ENCODE results near the gene ZBTB34. TPM values are rescaled to one million over a fixed set of nuclear protein-coding genes. Genes with fewer than 3 reads are reported as not detected.
A peak's percentile ranks its signal among the peaks of the same experiment; 100 is the strongest.

ZBTB34 gene
- total RNA-seq, 2 donors from 2014 or later = 5.0 to 8.2 TPM

DNA sequence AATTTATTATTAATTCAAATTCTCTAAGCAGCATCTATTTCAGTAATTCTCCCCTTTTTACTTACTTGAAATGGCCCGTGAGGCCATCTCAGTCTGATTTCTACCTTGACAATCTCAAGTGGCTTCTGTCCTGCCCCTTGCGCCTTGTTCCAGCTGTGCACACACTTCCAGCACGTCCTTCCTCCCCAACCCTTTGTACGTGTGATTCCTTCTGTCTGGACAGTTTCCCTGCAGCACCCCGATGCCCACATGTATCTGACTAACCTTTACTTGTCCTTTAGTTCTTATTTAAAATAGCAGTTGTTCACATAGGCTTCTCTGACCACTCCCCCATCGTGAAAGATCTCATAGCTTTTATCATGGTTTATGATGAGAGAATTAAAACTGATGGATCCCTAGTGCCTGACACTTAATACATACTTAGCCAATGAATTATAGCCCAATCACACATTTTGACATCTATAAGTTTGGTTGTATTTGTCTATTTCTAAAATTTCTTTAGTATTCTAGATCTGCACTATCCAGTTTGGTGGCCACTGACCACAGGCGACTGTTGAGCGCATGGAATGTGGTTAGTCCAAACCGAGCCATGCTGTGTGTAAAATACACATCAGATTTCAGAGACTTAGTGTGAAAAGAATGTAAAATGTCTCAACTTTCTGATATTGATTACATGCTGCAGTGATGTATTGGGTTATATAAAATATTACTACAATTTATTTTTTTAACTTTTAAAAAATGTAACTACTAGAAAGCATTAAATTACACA lies 14.3 kb downstream of the ZBTB34 start:
- ATAC-seq (no peak), DNase-seq (no peak)
- H3K36me3 Mint-ChIP-seq (ENCODE audit: low read depth) = no peaks in the 10 kb centered on the region
- no peaks in the 10 kb centered on the region for H3K9me3 ChIP-seq (ENCODE audit: control insufficient read depth, low read length, poor library complexity, severe bottlenecking)
- H3K4me3 Mint-ChIP-seq = no peak overlapping the region
- H3K4me1 Mint-ChIP-seq = peaks cover 27% of the 10 kb centered on the region
- no peaks in the 10 kb centered on the region for H3K27me3 Mint-ChIP-seq
- no peak overlapping the region for H3K27ac Mint-ChIP-seq

DNA sequence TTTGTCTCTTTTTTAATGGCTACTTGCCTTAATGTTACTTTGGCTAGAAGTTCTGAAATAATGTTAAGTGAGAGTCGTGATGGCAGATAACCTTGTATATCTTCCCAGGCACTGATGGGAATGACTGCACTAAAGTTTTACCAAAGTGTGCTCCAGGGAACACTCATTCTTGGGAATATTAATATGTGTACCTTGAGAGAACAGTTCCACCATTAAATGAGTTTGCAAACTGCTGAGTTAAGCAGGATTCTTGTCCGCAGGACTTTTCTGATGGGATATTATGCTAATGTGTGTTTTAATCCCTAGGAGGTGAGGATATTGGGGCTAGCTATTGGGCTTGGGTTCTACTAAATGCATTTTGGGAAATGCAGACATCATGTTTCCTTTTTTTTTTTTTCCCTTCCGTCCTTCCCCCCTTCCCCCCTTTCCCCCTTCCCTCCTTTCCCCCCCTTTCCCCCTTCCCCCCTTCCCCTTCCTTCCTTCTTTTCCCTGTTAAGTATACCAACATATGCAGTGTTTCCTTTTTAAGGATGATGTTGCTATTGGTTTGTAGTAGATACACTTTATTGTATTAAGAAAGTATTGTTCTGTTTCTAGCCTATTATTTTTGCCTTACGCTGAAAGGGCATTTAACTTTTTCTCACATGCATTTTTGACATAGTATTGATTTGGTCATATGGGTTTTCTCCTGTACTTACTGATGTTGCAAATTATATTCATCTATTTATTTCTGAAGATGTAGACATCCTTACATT lies 15.5 kb downstream of the ZBTB34 start:
- peak overlapping the region; percentile 31 for H3K4me3 Mint-ChIP-seq
- H3K4me1 Mint-ChIP-seq = peaks cover 23% of the 10 kb centered on the region
- DNase-seq = no peak
- no peaks in the 10 kb centered on the region for H3K9me3 ChIP-seq (ENCODE audit: control insufficient read depth, low read length, poor library complexity, severe bottlenecking)
- ATAC-seq = no peak
- no peaks in the 10 kb centered on the region for H3K27me3 Mint-ChIP-seq
- H3K27ac Mint-ChIP-seq = peak overlapping the region; percentile 83
- H3K36me3 Mint-ChIP-seq (ENCODE audit: low read depth) = no peaks in the 10 kb centered on the region

DNA sequence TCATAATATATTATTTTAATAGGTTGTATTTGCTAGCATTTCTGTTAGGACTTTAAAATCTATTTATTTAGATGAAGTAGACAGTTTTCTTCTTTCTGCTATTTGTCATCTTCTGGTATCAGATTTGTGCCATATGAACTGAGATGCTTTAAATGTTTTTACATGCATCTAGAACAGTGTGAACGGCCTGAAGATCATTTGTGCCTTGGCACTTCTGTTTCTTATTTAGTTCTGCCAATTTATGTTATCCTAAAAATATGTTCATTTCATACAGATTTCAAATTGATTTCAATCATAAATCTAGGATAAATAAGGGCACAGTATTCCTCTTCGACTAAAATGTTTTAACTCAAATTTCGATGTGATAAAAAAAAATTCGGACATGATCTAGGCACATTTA lies 16.1 kb downstream of the ZBTB34 start:
- H3K4me3 Mint-ChIP-seq = no peak overlapping the region
- no peaks in the 10 kb centered on the region for H3K36me3 Mint-ChIP-seq (ENCODE audit: low read depth)
- H3K9me3 ChIP-seq (ENCODE audit: control insufficient read depth, low read length, poor library complexity, severe bottlenecking) = no peaks in the 10 kb centered on the region
- ATAC-seq = no peak
- DNase-seq = no peak
- H3K27me3 Mint-ChIP-seq = no peaks in the 10 kb centered on the region
- H3K4me1 Mint-ChIP-seq = peaks cover 23% of the 10 kb centered on the region
- H3K27ac Mint-ChIP-seq = peak overlapping the region; percentile 83

DNA sequence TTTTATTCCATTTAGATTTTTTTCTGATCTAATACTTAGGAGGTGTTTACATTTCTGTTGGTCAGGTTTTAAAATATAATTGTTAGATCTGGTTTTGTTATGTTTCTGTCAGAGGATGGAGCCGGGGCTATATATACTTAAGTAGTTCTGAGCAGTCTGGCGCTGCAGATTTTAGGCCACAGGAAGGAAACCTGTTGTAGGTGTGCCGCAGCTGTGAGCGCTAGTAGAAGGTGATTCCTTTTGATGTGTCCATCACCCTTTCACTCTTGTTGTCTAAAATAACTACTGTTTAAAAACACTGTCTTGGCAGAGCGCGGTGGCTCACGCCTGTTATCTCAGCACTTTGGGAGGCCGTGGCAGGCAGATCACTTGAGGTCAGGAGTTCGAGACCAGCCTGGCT lies 17.0 kb downstream of the ZBTB34 start:
- DNase-seq (no peak), ATAC-seq (peak; percentile 78)
- peak overlapping the region; percentile 83 for H3K27ac Mint-ChIP-seq
- no peaks in the 10 kb centered on the region for H3K9me3 ChIP-seq (ENCODE audit: control insufficient read depth, low read length, poor library complexity, severe bottlenecking)
- H3K4me1 Mint-ChIP-seq = peaks cover 26% of the 10 kb centered on the region
- H3K36me3 Mint-ChIP-seq (ENCODE audit: low read depth) = no peaks in the 10 kb centered on the region
- peak overlapping the region; percentile 56 for H3K4me3 Mint-ChIP-seq
- no peaks in the 10 kb centered on the region for H3K27me3 Mint-ChIP-seq

DNA sequence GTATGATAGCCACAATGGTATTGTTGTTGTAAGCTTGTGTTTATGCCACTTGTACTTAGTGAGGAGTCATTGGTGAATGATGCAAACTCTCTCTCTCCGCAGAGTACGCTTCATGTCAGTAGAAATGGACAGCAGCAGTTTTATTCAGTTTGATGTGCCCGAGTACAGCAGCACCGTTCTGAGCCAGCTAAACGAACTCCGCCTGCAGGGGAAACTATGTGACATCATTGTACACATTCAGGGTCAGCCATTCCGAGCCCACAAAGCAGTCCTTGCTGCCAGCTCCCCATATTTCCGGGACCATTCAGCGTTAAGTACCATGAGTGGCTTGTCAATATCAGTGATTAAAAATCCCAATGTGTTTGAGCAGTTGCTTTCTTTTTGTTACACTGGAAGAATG lies 18.8 kb downstream of the ZBTB34 start:
- peaks cover 26% of the 10 kb centered on the region for H3K4me1 Mint-ChIP-seq
- ATAC-seq (no peak), DNase-seq (no peak)
- no peak overlapping the region for H3K4me3 Mint-ChIP-seq
- no peaks in the 10 kb centered on the region for H3K27me3 Mint-ChIP-seq
- H3K9me3 ChIP-seq (ENCODE audit: control insufficient read depth, low read length, poor library complexity, severe bottlenecking) = no peaks in the 10 kb centered on the region
- no peaks in the 10 kb centered on the region for H3K36me3 Mint-ChIP-seq (ENCODE audit: low read depth)
- no peak overlapping the region for H3K27ac Mint-ChIP-seq

DNA sequence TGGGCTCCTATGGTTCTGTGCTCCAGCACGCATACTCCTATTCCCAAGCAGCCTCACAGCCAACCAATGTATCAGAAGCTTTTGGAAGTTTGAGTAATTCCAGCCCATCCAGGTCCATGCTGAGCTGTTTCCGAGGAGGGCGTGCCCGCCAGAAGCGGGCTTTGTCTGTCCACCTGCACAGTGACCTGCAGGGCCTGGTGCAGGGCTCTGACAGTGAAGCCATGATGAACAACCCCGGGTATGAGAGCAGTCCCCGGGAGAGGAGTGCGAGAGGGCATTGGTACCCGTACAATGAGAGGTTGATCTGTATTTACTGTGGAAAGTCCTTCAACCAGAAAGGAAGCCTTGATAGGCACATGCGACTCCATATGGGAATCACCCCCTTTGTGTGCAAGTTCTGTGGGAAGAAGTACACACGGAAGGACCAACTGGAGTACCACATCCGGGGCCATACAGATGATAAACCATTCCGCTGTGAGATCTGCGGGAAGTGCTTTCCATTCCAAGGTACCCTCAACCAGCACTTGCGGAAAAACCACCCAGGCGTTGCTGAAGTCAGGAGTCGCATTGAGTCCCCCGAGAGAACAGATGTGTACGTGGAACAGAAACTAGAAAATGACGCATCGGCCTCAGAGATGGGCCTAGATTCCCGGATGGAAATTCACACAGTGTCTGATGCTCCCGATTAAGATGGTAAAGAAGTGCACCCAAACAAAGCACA lies 19.9 kb downstream of the ZBTB34 start:
- ATAC-seq (no peak), DNase-seq (no peak)
- Mint-ChIP-seq H3K4me3 (no peak overlapping the region), H3K27me3 (no peaks in the 10 kb centered on the region), H3K36me3 (ENCODE audit: low read depth) (no peaks in the 10 kb centered on the region), H3K27ac (no peak overlapping the region), H3K4me1 (peaks cover 22% of the 10 kb centered on the region)
- no peaks in the 10 kb centered on the region for H3K9me3 ChIP-seq (ENCODE audit: control insufficient read depth, low read length, poor library complexity, severe bottlenecking)

DNA sequence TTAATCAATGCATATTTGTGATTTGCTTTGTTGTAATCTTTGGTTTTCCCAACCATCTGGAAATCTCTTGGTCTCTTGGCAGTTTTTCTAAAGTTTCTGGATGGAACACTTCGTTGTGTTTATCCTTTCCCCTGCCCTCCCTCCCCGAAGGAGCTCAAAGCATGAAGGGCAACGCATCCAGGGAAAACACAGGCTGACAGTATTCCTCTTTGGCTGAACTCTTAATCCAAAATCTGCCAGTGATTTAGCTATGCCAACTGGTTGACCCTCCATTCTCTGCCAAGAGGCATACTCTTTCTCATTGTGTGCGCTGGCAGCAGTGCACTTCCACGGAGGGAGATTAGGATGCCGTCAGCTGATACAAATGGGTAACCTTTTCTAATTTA lies 20.5 kb downstream of the ZBTB34 start:
- ATAC-seq (no peak), DNase-seq (no peak)
- no peak overlapping the region for H3K4me3 Mint-ChIP-seq
- H3K9me3 ChIP-seq (ENCODE audit: control insufficient read depth, low read length, poor library complexity, severe bottlenecking) = no peaks in the 10 kb centered on the region
- peaks cover 20% of the 10 kb centered on the region for H3K4me1 Mint-ChIP-seq
- H3K27me3 Mint-ChIP-seq = no peaks in the 10 kb centered on the region
- H3K36me3 Mint-ChIP-seq (ENCODE audit: low read depth) = no peaks in the 10 kb centered on the region
- H3K27ac Mint-ChIP-seq = no peak overlapping the region

DNA sequence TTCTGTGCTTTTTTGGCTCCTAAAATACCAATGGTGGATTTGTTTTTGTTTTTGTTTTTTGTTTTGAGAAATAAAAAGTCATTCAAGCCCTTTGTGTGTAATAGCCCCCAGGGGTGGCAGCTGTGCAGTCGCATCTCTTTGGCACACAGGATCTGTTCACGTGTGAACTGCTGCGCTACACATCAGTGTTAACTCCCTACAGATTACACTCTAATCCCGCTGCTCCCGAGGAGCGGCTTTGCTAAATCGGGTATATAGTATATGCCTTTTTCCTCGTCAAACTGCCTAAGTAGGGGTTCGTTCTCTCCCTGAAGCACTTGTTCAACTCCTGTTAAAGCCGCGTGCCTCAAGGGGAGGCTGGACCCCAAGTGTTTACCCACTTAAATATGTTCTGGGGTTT lies 22.3 kb downstream of the ZBTB34 start:
- peaks cover 9% of the 10 kb centered on the region for H3K4me1 Mint-ChIP-seq
- H3K27ac Mint-ChIP-seq = no peak overlapping the region
- no peaks in the 10 kb centered on the region for H3K27me3 Mint-ChIP-seq
- ATAC-seq (no peak), DNase-seq (no peak)
- H3K9me3 ChIP-seq (ENCODE audit: control insufficient read depth, low read length, poor library complexity, severe bottlenecking) = no peaks in the 10 kb centered on the region
- H3K36me3 Mint-ChIP-seq (ENCODE audit: low read depth) = no peaks in the 10 kb centered on the region
- no peak overlapping the region for H3K4me3 Mint-ChIP-seq

DNA sequence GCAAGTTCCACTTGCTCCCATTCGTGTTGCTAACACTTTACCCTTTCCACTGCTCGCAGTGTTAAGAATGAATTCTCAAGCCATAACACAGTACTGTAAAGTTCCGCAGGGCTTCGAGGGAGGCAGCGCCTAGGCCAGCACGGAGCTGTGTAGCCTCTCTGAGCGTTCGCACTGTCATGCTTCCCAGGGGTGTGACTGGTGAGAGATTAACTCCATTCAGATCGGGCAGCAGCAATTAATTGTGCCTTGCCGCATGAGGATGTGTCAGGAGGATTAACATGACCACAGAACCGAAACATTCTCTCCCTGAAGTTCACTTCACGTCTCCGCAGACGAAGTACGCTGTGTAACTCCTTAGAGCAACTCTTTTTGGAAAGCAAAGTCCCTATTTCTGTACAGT lies 23.2 kb downstream of the ZBTB34 start:
- Mint-ChIP-seq H3K4me3 (no peak overlapping the region), H3K36me3 (ENCODE audit: low read depth) (no peaks in the 10 kb centered on the region), H3K27me3 (no peaks in the 10 kb centered on the region), H3K27ac (no peak overlapping the region), H3K4me1 (peaks cover 6% of the 10 kb centered on the region)
- ATAC-seq = no peak
- no peak for DNase-seq
- H3K9me3 ChIP-seq (ENCODE audit: control insufficient read depth, low read length, poor library complexity, severe bottlenecking) = no peaks in the 10 kb centered on the region

DNA sequence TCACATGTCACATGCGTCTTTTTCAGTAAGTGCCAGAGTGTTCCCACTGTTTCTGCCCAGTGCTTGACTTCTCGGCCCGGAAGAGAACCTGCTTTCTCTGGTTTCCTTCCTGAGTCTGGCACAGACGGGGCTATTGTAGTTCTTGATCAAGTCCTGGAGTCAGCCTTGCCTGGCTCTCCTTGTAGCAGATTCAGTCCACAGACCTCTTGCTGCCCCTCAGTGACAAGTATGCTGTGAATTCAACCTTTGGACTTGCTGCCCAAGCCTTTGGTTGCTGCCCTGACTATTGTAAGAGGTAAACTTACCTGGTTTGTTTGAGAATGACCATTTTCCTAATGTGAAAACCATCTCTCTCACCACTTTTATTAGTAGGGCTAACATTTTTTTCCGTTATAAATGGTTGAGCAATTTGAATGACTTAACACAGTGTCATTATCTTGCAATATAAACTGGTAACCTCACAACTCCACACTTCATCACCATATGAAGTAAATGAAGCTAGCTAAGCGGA lies 24.7 kb downstream of the ZBTB34 start:
- DNase-seq (no peak), ATAC-seq (no peak)
- Mint-ChIP-seq H3K4me1 (peaks cover 6% of the 10 kb centered on the region), H3K36me3 (ENCODE audit: low read depth) (no peaks in the 10 kb centered on the region), H3K4me3 (no peak overlapping the region), H3K27ac (no peak overlapping the region), H3K27me3 (no peaks in the 10 kb centered on the region)
- no peaks in the 10 kb centered on the region for H3K9me3 ChIP-seq (ENCODE audit: control insufficient read depth, low read length, poor library complexity, severe bottlenecking)

DNA sequence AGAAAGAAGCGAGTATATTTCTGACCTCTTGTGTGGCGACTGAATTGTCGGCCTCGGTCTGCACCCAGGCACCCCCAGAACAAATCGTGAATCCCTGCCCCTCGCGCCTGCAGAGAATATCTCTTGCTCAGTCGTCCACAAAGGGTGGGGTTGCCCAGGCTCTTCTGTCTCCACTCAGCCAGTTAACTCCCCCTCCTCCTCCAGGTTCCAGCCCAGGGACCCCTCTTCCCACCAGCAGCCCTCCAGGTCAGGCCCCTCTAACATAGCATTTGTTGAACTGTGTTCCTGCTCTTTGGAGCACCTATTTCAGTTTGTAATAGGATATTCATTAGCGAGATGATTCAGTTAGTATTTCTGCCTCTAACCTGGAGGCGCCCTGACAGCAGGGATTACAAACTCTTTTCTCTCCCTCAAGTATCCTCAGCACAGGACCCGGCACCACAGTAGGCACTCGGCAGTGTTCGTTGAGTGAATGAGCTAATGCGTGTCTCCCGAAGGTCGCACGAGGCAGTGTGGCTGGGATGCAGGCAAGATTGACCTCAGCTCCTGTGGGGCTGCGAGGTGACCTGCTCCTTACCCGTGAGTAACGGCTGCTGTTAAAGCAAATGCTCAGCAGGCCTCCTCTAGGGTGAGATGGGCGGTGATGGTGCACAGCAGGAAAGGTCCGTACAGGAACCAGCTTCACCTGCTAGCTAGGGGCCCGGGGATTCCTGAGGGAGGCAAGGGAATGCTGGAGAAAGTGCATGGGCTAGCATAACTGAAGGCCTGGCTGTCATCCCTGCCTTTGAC lies 25.8 kb downstream of the ZBTB34 start:
- DNase-seq (no peak), ATAC-seq (no peak)
- no peaks in the 10 kb centered on the region for H3K36me3 Mint-ChIP-seq (ENCODE audit: low read depth)
- H3K27me3 Mint-ChIP-seq = no peaks in the 10 kb centered on the region
- no peaks in the 10 kb centered on the region for H3K9me3 ChIP-seq (ENCODE audit: control insufficient read depth, low read length, poor library complexity, severe bottlenecking)
- H3K4me3 Mint-ChIP-seq = no peak overlapping the region
- no peak overlapping the region for H3K27ac Mint-ChIP-seq
- peaks cover 6% of the 10 kb centered on the region for H3K4me1 Mint-ChIP-seq

DNA sequence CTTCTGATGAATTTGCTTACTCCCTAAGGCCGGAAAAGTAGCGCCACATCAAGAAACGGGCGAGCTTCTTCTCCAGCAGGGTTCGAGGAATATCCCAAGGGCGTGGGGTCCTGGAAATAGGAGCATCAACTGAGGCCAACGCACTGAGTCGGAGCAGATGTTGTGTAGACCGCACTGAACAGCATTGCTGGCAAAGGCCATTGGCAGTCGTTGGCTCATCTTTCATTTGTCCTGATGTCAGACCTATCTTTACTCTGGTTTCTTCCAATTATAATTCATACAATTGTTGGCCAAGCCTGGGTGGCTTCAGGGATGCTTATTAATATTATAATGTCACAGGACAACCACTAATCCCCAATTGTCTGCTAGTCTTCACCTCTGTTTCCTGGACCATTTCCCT lies 26.5 kb downstream of the ZBTB34 start:
- ATAC-seq (no peak), DNase-seq (no peak)
- Mint-ChIP-seq H3K27ac (no peak overlapping the region), H3K4me1 (peaks cover 4% of the 10 kb centered on the region), H3K4me3 (no peak overlapping the region), H3K27me3 (no peaks in the 10 kb centered on the region), H3K36me3 (ENCODE audit: low read depth) (no peaks in the 10 kb centered on the region)
- H3K9me3 ChIP-seq (ENCODE audit: control insufficient read depth, low read length, poor library complexity, severe bottlenecking) = no peaks in the 10 kb centered on the region

DNA sequence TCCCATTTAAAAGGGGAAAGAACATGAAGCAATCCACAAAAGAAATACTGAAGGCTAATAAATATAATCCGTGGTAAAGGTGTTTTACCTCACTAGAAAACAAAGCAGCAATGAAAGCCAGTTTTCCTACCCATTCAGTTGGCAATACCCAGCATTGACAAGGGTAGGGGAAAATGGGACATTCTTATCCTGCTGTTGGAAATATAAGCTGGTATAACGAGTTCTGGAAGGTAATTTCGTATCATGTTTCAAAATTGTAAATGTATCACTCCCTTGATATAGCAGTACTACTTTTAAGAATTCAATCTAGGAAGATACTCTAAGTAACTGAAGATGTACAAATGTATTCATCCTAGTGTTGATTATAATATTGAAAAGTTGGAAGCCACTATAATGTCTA lies 31.2 kb downstream of the ZBTB34 start:
- no peaks in the 10 kb centered on the region for H3K9me3 ChIP-seq (ENCODE audit: control insufficient read depth, low read length, poor library complexity, severe bottlenecking)
- DNase-seq (no peak), ATAC-seq (no peak)
- no peak overlapping the region for H3K4me3 Mint-ChIP-seq
- H3K27ac Mint-ChIP-seq = no peak overlapping the region
- H3K36me3 Mint-ChIP-seq (ENCODE audit: low read depth) = no peaks in the 10 kb centered on the region
- H3K4me1 Mint-ChIP-seq = peaks cover 4% of the 10 kb centered on the region
- peaks cover 6% of the 10 kb centered on the region for H3K27me3 Mint-ChIP-seq
